Measurements from ENCODE around the gene TBC1D8. TPM values are rescaled to one million over a fixed set of nuclear protein-coding genes. Genes with fewer than 3 reads are reported as not detected.

Gene TBC1D8
- total and polyA plus RNA-seq, 2 of the 13 experiments (the other 11 are each of a cell fraction or from before 2014, with no cell fraction given) = 45.1 to 95.4 TPM

GRCh38 chr2:101120124-101120996, 30.8 kb downstream of the TBC1D8 start (continued):
- TF ChIP-seq ZZZ3 (CRISPR knock-in tag; IDR thresholded peaks at IDR 0.05; ENCODE audit: borderline replicate concordance) = no peak; the same call in 1 of the 2 replicates
- peak; percentile 44; the same call in 1 of the 2 replicates for TF ChIP-seq GATAD1 (CRISPR knock-in tag; IDR thresholded peaks at IDR 0.05)
- no peak for TF ChIP-seq ZNF326 (CRISPR knock-in tag; IDR thresholded peaks at IDR 0.05; ENCODE audit: borderline replicate concordance)
- TF ChIP-seq SP140L (CRISPR knock-in tag; IDR thresholded peaks at IDR 0.05; ENCODE audit: borderline replicate concordance) = no peak
- TF ChIP-seq POGK (CRISPR knock-in tag; conservative IDR thresholded peaks at IDR 0.05) = no peak
- peak; percentile 67 for TF ChIP-seq KDM2A (CRISPR knock-in tag; IDR thresholded peaks at IDR 0.05; ENCODE audit: borderline replicate concordance, low read depth)
- peak; percentile 77 for TF ChIP-seq HNRNPL (IDR thresholded peaks at IDR 0.05; ENCODE audit: low read depth, low read length)
- peak; percentile 74 for TF ChIP-seq ZNF143 (CRISPR knock-in tag; IDR thresholded peaks at IDR 0.05)
- no peak for TF ChIP-seq ZBTB46 (CRISPR knock-in tag; IDR thresholded peaks at IDR 0.05; ENCODE audit: borderline replicate concordance)
- no peak for TF ChIP-seq BRCA1 (CRISPR knock-in tag; IDR thresholded peaks at IDR 0.05)
- TF ChIP-seq ZNF484 (CRISPR knock-in tag; IDR thresholded peaks at IDR 0.05; ENCODE audit: borderline replicate concordance, low read depth) = no peak
- no peak for TF ChIP-seq ZNF124 (CRISPR knock-in tag; IDR thresholded peaks at IDR 0.05)
- TF ChIP-seq TMF1 (CRISPR knock-in tag; IDR thresholded peaks at IDR 0.05; ENCODE audit: low read depth) = no peak
- no peak for TF ChIP-seq GLMP (CRISPR knock-in tag; IDR thresholded peaks at IDR 0.05; ENCODE audit: borderline replicate concordance)
- no peak for TF ChIP-seq ZNF576 (CRISPR knock-in tag; IDR thresholded peaks at IDR 0.05)
- peak; percentile 67; the same call in 1 of the 2 replicates for TF ChIP-seq DPF2 (CRISPR knock-in tag; IDR thresholded peaks at IDR 0.05; ENCODE audit: borderline replicate concordance, low read depth)
- TF ChIP-seq CREB3 (CRISPR knock-in tag; IDR thresholded peaks at IDR 0.05) = no peak; the same call in 1 of the 2 replicates
- TF ChIP-seq FOSL2 (CRISPR knock-in tag; IDR thresholded peaks at IDR 0.05) = peak; percentile 99
- TF ChIP-seq MATR3 (CRISPR knock-in tag; IDR thresholded peaks at IDR 0.05) = no peak
- peak; percentile 75 for TF ChIP-seq XRCC5 (optimal IDR thresholded peaks at IDR 0.05; ENCODE audit: low read length)
- TF ChIP-seq MBNL3 (CRISPR knock-in tag; conservative IDR thresholded peaks at IDR 0.05) = no peak
- no peak for TF ChIP-seq KDM3A (CRISPR knock-in tag; IDR thresholded peaks at IDR 0.05; ENCODE audit: low read depth)
- no peak for TF ChIP-seq IRX3 (CRISPR knock-in tag; IDR thresholded peaks at IDR 0.05; ENCODE audit: borderline replicate concordance, low read depth)
- TF ChIP-seq ZBTB7A (CRISPR knock-in tag; IDR thresholded peaks at IDR 0.05) = no peak

All from HepG2 (cell line).